HT-29 (cell line): Measurements from ENCODE around the gene CCDC51. TPM values are rescaled to one million over a fixed set of nuclear protein-coding genes. Genes with fewer than 3 reads are reported as not detected.
A peak's percentile ranks its signal among the peaks of the same experiment; 100 is the strongest.
"Not testable (repeated sequence)": the region's sequence is repeated elsewhere in the genome, so short reads cannot be mapped to it uniquely, and the experiment has no call there.

ENCODE experiments used
- DNase-seq: peaks from one replicate; pipeline ENCODE4 v3.0.0-alpha.2; 2015; ENCODE audit warnings: low spot score
- total RNA-seq: library from RNA; depleted of rRNA; stranded (reverse); fragments of >200 nt; shearing (Covaris generic); gene quantifications from 2 replicates; pipeline ENCODE4 v1.2.3, GENCODE V29; 2014; rRNA removed

Gene CCDC51, protein sequence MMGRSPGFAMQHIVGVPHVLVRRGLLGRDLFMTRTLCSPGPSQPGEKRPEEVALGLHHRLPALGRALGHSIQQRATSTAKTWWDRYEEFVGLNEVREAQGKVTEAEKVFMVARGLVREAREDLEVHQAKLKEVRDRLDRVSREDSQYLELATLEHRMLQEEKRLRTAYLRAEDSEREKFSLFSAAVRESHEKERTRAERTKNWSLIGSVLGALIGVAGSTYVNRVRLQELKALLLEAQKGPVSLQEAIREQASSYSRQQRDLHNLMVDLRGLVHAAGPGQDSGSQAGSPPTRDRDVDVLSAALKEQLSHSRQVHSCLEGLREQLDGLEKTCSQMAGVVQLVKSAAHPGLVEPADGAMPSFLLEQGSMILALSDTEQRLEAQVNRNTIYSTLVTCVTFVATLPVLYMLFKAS
- 19.1 and 24.3 TPM in 2 replicates for total RNA-seq

DNA sequence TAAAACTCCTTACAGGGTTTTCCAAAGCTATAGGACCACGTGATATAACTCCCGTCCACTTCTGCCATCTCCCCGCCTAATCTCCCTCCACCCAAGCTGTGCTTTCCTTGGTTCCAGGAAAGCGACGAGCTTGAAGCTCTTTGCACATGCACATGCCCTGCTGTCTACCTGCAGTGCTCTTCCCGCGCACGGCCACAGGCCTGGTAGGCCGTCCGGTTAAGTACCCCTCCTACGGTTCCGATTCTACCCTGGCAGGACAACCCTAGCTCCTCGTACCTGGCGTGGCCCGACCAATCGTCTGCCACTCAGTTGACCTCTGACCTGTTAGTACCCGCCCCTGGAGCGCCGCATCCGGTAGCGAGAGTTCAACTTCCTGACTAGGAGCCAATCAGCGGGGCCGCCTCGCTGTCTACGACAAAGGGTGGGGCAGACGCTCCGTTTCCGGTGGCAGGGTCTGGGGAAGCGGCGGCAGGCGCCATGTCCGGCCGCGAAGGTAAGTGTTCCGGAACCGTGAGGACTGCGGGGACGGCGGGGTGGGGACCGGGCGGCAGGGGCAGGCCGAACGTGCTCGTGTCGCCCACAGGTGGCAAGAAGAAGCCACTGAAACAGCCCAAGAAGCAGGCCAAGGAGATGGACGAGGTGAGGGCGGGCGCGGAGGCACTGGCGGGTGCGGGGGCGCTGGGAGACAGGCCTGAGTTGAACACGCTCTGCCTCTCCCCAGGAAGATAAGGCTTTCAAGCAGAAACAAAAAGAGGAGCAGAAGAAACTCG is at the start of gene CCDC51, which contains the start of gene TMA7:
Gene CCDC51, minus strand, starts transcription at position 300 of the 770 bp plus-strand sequence. CDS start 4,991 bp downstream, outside the sequence.
Gene TMA7, plus strand, starts transcription at position 438 of the 770 bp plus-strand sequence. Its CDS starts 40 bp downstream, at position 478.
- peak; percentile 95 for DNase-seq

DNA sequence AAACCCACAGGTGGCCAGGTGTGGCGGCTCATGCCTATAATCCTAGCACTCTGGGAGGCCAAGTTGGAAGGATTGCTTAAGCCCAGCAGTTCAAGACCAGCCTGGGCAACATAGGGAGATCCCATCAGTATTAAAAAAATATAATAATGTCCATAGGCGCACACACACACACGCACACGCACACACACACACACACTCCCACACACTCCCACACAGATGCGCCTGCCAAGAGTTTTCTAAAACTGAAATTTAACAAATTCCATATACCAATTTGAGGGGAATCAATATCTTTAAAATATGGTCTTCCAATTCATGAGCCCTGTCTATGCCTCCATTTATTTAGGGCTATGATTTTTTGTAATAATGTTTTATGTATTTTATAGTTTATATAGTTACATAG is 47.0 kb upstream of the CCDC51 start:
- no peak for DNase-seq

DNA sequence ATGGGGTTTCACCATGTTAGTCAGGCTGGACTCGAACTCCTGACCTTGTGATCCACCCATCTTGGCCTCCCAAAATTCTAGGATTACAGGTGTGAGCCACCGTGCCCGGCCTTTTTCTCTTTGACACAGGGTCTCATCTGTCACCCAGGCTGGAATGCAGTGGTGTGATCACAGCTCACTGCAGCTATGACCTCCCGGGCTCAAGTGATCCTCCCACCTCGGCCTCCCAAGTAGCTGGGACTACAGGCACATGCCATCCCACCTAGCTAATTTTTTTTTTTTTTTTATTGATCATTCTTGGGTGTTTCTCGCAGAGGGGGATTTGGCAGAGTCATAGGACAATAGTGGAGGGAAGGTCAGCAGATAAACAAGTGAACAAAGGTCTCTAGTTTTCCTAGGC is 42.9 kb upstream of the CCDC51 start:
- DNase-seq, result not testable (repeated sequence)

DNA sequence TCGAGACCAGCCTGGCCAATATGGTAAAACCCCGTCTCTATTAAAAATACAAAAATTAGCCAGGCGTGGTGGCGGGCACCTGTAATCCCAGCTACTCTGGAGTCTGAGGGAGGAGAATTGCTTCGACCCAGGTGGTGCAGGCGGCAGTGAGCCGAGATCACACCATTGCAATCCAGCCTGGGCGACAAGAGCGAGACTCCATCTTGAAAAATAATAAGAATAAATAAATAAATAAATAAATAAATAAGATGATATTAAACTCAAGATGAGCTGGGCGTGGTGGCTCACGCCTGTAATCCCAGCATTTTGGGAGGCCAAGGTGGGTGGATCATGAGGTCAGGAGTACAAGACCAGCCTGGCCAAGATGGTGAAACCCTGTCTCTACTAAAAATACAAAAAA is 41.0 kb upstream of the CCDC51 start:
- not testable (repeated sequence) for DNase-seq

DNA sequence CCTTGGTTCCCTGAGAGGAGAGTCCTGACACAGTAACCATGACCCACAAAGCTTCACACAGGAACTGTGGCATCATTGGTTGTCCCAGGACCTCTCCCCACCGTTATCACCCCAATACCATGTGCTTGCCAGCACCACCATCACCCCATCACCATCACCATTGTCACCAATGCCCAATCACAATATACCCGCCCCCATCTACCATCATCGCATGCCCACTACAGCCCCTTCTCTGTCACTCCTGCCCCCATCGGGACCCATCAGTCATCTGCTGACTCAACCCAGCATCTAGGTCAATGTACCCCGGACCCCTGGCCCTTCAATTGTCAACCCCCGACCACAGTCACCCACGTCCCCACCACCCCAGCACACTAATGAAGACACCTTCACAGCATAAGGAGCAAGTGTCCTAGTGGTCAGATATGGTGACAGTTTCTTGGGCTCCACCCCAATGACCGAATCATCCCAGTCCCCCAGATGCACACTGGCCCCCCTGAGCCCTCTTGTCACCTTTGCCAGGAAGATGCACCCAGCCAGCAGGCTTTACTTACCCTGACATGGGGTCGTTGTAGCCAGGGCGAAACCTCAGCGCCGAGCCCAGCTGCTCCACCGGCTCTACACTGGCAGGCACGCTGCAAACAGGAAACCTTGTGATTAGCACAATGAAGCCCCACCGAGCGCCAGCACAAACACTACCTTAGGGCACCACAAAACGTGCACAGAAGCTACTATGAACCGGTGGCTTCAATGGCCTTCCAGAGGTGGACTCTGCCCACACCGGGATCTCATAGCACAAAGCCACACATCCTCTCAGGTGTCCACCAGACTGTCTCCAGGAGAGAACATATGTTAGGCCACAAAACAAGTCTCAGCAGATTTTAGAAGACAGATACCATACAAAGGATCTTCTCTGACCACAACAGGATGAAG is 39.0 kb upstream of the CCDC51 start:
- no peak for DNase-seq

DNA sequence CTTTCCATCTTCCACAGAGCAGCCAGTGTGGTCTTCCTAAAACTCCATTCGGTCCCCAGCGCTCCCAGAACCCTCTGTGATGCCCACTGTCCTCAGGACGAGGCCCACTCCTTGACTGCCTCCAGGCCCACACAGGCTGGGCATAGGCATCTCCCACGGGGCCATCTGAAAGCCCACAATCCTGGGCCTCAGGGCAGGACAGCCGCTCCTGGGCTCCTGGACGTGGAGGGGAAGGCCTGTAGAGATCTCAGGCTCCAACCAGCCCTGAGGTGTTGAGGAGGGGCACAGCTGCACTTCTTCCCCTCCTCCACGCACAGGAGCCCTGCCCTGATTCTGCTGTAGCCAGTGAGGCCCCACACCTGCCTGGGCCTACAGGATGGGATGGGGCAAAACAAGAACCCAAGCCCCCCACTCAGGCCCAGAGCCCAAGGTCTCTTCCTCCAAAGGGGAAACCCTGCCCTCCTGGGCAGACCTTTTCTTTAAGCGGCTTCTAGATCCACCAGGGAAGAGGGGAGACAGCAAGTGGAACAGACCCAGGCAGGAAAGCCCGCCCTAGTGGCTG is 38.1 kb upstream of the CCDC51 start:
- no peak for DNase-seq

DNA sequence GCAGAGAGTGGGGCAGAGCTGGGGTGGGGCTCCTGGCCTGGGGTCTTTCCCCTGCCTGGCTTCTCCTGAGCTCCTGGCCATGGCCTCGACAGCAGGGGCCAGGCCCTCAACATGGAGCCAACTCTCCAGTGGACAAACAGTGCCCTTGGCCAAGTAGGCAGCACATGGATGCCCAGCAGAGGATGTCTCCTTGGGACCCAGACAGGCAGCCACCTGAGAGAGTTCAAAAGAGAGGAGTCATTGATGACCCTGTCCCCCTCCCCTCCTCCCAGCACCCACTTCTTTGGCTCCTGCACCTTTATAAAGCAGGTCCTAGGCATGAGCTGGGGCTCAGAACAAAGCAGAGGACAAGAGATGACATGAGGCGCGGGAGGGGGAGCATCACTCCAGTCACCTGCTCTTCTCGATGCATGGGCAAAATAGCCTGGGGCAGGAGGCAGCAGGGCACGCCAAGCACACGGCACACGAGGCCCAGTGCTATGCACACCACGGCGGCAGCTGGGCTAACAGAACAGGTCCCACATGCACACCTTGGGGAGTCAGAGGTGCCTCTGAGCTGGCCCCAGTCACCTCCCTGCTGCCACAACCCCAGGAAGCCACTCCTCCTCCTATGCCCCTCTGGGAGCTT is 36.6 kb upstream of the CCDC51 start:
- DNase-seq, result no peak

DNA sequence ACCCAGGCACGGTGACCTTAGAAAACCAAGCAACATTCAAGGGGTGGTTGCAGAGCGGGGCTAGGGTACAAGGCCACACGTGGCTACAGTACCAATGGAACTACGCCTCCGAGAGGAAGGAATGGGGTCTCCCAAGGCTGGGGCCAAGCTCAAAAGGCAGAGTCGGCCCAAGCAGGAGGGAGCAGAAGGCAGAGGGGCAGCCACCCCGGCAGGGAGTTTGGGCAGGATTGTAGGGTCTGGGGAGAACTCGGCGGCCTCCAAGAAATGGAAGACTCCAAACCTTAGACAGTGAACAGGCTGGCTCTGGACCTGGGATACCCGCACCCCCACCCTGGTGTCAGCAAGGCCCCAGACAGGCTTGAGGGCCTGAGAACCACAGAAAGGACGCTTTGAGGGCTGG is 35.3 kb upstream of the CCDC51 start:
- no peak for DNase-seq

DNA sequence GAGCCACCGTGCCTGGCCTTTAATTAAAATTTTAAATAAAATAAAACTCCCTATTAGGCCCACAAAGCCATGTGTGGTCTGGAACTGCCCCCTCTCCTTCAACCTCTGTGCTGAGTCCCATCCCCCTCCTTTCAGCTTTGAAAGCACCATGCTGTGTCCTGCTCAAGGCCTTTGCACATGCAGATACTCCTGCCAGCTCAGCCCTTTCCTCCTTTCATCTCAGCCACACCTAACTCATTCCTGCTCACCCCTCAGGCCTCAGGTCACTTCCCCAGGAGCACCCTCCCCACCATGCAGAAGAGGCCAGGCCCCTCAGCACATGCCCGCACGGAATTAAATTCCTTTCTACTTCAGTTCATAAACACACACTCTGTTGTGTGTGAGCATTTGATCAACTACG is 34.7 kb upstream of the CCDC51 start:
- no peak for DNase-seq

DNA sequence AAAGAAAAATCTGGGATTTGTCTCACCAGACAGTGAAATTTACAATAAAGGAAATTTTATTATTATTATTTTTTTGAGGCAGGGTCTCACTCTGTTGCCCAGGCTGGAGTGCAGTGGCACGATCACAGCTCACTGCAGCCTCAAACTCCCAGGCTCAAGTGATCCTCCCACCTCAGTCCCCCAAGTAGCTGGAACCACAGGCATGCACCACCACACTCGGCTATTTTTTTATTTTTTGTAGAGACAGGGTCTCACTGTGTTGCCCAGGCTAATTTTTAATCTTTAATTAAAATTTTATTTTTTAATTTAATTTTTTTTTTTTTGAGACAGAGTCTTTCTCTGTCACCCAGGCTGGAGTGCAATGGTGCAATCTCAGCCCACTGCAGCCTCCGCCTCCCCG is 34.1 kb upstream of the CCDC51 start:
- not testable (repeated sequence) for DNase-seq

DNA sequence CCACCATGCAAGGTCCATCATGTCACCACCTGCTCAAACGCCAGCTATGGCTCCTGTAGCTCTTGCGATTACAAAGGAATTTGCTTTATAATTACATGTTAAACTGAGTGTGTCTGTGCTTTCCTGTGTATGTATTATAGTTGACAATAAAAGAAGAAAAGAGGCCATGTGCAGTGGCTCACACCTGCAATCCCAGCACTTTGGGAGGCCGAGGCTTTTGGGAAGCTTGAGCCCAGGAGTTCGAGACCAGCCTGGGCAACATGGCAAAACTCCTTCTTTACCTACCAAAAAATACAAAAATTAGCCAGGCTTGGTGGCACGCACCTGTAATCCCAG is 33.7 kb upstream of the CCDC51 start:
- no peak for DNase-seq

DNA sequence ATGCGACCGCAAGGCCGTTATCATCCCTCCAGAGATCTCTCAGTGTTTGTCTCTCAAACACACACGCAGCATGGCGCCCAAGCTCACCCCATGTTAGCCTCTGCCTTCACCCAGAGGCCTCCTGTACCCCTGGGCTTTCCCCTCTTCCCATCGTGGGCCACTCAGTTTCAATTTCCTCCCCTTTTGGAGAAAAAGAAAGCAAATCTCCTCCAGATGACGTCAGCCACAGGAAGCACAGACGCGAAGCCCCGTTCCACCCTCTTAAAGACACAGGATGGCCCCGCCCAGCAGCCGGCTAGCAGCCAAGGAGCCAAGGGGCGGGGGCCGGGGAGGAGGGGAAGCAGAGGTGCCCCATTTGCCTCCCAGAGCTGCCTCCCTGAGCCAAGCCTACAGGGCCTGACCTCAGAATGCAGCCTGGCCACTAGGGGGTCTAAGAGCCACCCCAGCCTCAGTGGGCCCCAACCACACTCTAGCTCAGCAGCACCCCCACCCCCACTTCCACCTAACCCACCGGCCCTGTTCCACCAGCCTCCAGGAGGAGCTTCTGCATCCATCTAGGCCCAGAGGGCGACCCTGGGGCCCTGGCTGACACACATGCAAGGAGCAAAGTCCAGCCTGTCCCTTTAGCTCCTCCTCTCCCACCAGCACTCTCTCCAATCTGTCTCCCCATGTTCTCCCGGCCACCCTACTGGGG is 33.2 kb upstream of the CCDC51 start:
- peak; percentile 89 for DNase-seq

DNA sequence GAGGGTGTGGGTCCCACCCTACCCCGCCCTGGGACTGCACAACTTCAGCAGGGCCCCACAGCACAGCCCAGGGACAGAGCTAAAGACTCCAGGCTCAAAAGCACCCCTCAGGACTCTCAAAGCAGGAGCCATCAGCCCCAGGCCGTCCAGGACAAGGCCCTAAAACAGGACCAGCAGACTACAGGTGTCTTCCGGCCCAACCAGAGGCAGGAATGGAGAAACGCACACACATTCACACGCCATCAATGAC is 32.7 kb upstream of the CCDC51 start:
- no peak for DNase-seq

DNA sequence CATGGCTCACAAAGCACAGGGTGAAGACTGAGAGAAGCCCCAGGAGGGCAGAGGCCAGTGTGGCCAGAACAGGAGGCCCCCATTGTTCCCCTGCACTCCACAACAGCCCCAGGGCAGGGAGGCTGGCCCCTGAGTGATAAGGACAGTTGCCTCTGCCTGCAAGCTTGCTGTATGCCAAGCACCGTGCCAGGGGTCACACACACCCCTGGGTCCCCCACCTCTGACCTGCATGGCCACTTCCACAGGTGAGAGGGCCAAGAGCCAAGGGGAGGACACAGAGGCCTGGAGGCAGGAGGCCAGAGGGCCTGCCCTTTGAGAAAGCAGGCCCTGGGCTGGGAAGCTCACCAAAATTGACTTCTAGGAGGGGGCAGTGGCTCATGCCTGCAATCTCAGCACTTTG is 30.4 kb upstream of the CCDC51 start:
- no peak for DNase-seq

DNA sequence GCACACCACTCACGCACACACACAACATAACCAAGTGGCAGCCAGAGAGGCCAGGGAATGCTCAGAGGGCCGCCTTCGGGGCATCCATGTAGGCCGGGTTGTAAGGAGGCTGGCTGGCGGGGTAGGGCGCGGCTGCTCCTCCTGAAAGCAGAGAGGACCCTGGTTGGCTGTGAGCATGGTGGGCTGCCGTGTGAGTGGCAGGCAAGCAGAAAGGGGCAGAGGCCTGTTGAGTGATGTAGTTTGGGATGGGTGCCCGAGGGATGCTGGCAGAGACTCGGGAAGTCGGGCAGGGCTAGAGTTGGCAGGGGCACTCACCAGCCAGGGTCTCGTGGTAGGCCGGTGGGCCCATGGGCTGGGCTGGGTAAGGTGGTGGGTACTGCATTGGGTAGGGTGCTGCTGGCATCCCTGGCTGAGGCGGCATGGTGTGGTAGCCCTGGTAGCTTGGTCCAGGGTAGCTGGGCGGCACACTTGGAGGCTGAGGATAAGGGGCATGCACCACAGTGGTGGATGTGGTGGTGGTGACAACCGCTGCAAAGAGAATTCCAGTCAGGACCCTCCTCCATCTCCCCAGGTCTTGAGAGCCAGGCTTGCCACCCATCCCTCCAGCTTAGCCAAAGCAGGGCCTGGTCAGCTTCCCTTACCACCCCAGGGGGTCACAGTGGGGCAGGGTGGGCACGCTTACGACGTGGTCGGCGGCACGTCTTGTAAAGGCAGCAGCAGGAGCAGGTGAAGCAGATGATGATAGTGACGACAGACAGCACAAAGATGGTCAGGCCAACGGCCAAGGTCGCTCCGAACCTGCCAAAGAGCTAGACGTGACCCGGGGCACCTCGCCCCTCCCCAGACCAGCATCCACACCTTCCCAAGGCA is 29.4 kb upstream of the CCDC51 start:
- DNase-seq, result no peak

DNA sequence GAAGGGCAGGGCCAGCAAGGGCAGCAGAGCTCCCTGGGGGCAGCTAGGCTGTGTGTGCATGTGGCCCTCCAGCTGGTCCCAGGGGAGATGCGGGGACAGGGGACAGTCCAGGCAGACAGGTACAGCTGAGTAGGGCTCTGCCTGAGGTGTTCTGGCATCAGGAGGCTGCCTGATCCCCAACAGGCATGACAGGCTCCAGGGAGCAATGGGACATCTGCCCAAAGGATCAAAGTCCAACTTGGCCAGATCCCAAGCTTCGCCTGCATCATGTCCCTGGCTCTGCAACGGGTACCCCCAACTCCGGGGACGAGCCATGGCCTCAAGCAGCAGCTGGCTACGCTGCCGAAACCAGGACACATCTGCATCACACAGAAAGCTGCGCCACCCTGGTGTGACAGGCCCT is 28.4 kb upstream of the CCDC51 start:
- DNase-seq, result peak; percentile 36

DNA sequence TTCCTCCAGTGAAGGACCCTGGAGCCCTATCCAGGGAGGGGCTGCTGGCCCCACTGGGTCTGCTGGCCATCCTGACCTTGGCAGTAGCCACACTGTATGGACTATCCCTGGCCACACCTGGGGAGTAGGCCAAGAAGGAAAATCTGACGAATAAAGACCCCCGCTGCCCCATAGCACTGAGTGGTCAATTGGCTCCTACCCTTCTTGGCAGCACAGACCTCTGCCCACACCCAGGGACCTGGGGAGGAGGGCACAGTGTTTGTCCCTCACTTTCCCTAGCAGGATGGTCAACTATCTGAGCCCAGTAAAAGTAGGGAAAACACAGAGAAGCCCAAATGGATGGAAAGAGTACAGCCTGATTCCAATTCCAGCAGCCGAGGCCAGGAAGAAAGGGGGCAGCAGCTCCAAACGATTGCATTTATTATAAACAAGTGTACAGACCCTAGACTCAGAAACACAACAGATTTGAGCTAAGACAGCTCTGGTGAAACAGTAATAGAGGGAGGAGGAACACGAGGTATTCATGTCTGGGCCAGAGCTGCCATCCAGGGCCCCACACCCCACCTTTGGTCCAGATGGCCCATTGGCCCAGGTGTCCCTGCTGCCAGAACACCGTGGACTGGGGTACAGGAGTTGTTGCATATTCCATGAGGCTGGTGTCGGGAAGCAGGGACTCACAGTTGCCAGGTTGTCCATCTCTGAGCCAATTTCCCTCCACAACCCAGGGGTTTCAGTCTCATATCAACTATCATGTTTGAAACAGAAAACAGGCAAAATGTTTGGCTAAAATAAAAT is 27.8 kb upstream of the CCDC51 start:
- DNase-seq, result no peak

DNA sequence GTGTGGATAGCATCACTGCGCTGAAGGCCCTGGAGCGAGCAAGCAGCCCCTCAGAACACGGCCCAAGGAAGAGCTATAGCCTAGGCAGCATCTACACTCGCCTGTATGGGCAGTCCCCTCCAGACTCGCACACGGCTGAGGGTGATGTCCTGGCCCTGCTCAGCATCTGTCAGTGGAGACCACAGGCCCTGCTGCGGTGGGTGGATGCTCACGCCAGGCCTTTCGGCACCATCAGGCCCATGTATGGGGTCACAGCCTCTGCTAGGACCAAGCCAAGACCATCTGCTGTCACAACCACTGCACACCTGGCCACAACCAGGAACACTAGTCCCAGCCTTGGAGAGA is 27.2 kb upstream of the CCDC51 start:
- DNase-seq, result no peak
